Lower leg skin (tissue), 3 donors: ENCODE data around the gene HSPA6.
"Not testable (repeated sequence)": the region's sequence is repeated elsewhere in the genome, so short reads cannot be mapped to it uniquely, and the experiment has no call there.

ENCODE experiments used
- POLR2A ChIP-seq, 2 donors: fragments of 450-650 bp; IDR thresholded peaks; one replicate each; pipeline ENCODE4 v1.6.1; 2016 to 2017; ENCODE audit warnings: antibody characterized with exemption in 2 of 2, mild to moderate bottlenecking in 1 of 2, moderate library complexity in 1 of 2
- TF ChIP-seq, protein P1 (sequence below), 3 donors: fragments of 450-650 bp; IDR thresholded peaks; one replicate each; pipeline ENCODE4 v1.5.1; 2016; ENCODE audit warnings: antibody characterized with exemption in 3 of 3, mild to moderate bottlenecking in 3 of 3, moderate library complexity in 2 of 3

DNA sequence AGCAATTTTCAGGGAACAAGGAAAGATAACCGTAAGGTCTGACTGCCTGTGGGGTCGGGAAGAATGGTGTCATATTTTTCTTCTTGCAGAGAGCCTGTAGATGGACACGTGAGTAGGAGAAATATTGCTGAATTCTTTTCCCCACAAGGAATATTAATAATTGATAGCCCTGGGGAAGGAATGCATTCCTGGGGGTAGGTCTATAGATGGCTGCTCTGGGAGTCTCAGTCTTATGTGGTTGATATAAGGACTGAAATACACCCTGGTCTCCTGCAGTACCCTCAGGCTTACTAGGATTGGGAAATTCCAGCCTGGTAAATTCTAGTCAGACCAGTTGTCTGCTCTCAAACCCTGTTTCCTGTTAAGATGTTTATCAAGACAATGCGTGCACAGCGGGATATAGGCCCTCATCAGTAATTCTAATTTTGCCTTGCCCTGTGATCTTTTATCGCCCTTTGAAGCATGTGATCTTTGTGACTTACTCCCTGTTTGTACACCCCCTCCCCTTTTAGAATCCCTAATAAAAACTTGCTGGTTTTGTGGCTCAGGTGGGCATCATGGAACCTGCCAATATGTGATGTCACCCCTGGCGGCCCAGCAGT is 12.8 kb downstream of the HSPA6 start:
- not testable (repeated sequence) for TF ChIP-seq POLR2A (IDR thresholded peaks at IDR 0.05)
- TF ChIP-seq, protein P1, sequence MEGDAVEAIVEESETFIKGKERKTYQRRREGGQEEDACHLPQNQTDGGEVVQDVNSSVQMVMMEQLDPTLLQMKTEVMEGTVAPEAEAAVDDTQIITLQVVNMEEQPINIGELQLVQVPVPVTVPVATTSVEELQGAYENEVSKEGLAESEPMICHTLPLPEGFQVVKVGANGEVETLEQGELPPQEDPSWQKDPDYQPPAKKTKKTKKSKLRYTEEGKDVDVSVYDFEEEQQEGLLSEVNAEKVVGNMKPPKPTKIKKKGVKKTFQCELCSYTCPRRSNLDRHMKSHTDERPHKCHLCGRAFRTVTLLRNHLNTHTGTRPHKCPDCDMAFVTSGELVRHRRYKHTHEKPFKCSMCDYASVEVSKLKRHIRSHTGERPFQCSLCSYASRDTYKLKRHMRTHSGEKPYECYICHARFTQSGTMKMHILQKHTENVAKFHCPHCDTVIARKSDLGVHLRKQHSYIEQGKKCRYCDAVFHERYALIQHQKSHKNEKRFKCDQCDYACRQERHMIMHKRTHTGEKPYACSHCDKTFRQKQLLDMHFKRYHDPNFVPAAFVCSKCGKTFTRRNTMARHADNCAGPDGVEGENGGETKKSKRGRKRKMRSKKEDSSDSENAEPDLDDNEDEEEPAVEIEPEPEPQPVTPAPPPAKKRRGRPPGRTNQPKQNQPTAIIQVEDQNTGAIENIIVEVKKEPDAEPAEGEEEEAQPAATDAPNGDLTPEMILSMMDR (IDR thresholded peaks at IDR 0.05) = not testable (repeated sequence)
